ENCODE measurements around the gene NME4. TPM values are rescaled to one million over a fixed set of nuclear protein-coding genes. Genes with fewer than 3 reads are reported as not detected.

Gene NME4
- total RNA-seq, 4 donors from 2014 or later: 25.3 to 29.9 (median 27.7) TPM

- DNase-seq (ENCODE audit: low spot score in 2 of 2): peak in 1 of 2 donors; percentile 55
- Histone ChIP-seq H3K4me3 (no peak overlapping the region), H3K27ac (no peak overlapping the region), H3K36me3 (peaks cover 26% of the 10 kb centered on the region), H3K4me1 (peaks cover 27% of the 10 kb centered on the region), H3K9me3 (no peaks in the 10 kb centered on the region), H3K27me3 (no peaks in the 10 kb centered on the region)
- no peak for TF ChIP-seq POLR2A (IDR thresholded peaks at IDR 0.05)
- no peak for TF ChIP-seq EP300 (IDR thresholded peaks at IDR 0.05)
- no peak for TF ChIP-seq POLR2AphosphoS5 (IDR thresholded peaks at IDR 0.05)
- TF ChIP-seq CTCF (IDR thresholded peaks at IDR 0.05): no peak
- 79% methylated on average over 8 of the region's 10 CpGs for WGBS
Observed at GRCh38 chr16:366476-366875, 30.5 kb upstream of the NME4 start.

GRCh38 chr16:367333-367903 is 29.6 kb upstream of the NME4 start:
- Histone ChIP-seq H3K36me3 (peaks cover 32% of the 10 kb centered on the region), H3K9me3 (no peaks in the 10 kb centered on the region), H3K4me1 (peaks cover 22% of the 10 kb centered on the region), H3K4me3 (no peak overlapping the region), H3K27ac (no peak overlapping the region), H3K27me3 (no peaks in the 10 kb centered on the region)
- WGBS: no CpG with 5 or more reads among the region's 18 CpGs
- no peak for DNase-seq (ENCODE audit: low spot score in 2 of 2)
- TF ChIP-seq CTCF (IDR thresholded peaks at IDR 0.05) (no peak), POLR2A (IDR thresholded peaks at IDR 0.05) (no peak), POLR2AphosphoS5 (IDR thresholded peaks at IDR 0.05) (no peak), EP300 (IDR thresholded peaks at IDR 0.05) (no peak)

GRCh38 chr16:368388-369158 is 28.4 kb upstream of the NME4 start:
- no peak for TF ChIP-seq POLR2AphosphoS5 (IDR thresholded peaks at IDR 0.05)
- TF ChIP-seq CTCF (IDR thresholded peaks at IDR 0.05): no peak
- TF ChIP-seq EP300 (IDR thresholded peaks at IDR 0.05): no peak
- no peak for TF ChIP-seq POLR2A (IDR thresholded peaks at IDR 0.05)
- Histone ChIP-seq H3K27me3 (no peaks in the 10 kb centered on the region), H3K4me1 (peaks cover 20% of the 10 kb centered on the region), H3K9me3 (no peaks in the 10 kb centered on the region), H3K36me3 (peaks cover 42% of the 10 kb centered on the region), H3K27ac (no peak overlapping the region), H3K4me3 (no peak overlapping the region)
- peak in 1 of 2 donors; percentile 60 for DNase-seq (ENCODE audit: low spot score in 2 of 2)
- 94% methylated on average over 19 of the region's 29 CpGs for whole genome bisulfite sequencing

- Histone ChIP-seq H3K4me3 (peak overlapping the region; percentile 58), H3K4me1 (peaks cover 20% of the 10 kb centered on the region), H3K27ac (no peak overlapping the region), H3K27me3 (no peaks in the 10 kb centered on the region), H3K9me3 (no peaks in the 10 kb centered on the region), H3K36me3 (peaks cover 50% of the 10 kb centered on the region)
- DNase-seq (ENCODE audit: low spot score in 2 of 2): peak in 1 of 2 donors; percentile 60
- WGBS: 73% methylated on average over 19 of the region's 20 CpGs
- TF ChIP-seq POLR2AphosphoS5 (IDR thresholded peaks at IDR 0.05) (no peak), EP300 (IDR thresholded peaks at IDR 0.05) (no peak), POLR2A (IDR thresholded peaks at IDR 0.05) (no peak), CTCF (IDR thresholded peaks at IDR 0.05) (no peak)
Observed at GRCh38 chr16:369275-369865, 27.6 kb upstream of the NME4 start.

GRCh38 chr16:369866-370436 is 27.0 kb upstream of the NME4 start:
- H3K9me3 ChIP-seq: no peaks in the 10 kb centered on the region
- peak in 1 of 2 donors; percentile 63 for DNase-seq (ENCODE audit: low spot score in 2 of 2)
- TF ChIP-seq CTCF (IDR thresholded peaks at IDR 0.05) (no peak), POLR2A (IDR thresholded peaks at IDR 0.05) (no peak)
- peak overlapping the region; percentile 58 for H3K4me3 ChIP-seq
- peaks cover 55% of the 10 kb centered on the region for H3K36me3 ChIP-seq
- no peaks in the 10 kb centered on the region for H3K27me3 ChIP-seq
- WGBS: 59% methylated on average over 17 of the region's 44 CpGs
- H3K27ac ChIP-seq: no peak overlapping the region
- H3K4me1 ChIP-seq: peaks cover 20% of the 10 kb centered on the region

Measured in suprapubic skin (tissue), 4 donors.